GM12892 (cell line): ENCODE results near the gene FRMPD4.

ENCODE experiments used
- POLR2A ChIP-seq: IDR thresholded peaks from 2 replicates; pipeline ENCODE4 v1.6.1; 2011; ENCODE audit warnings: low read depth, low read length, control low read depth
- TAF1 ChIP-seq: IDR thresholded peaks from 2 replicates; pipeline ENCODE4 v1.6.1; 2011; ENCODE audit warnings: low read depth, mild to moderate bottlenecking, control low read depth, low read length, borderline replicate concordance

- TF ChIP-seq POLR2A (no peak), TAF1 (no peak)
These were observed 541.2 kb downstream of the FRMPD4 start for GRCh38 chrX:12679522-12679921.
